Inferior parietal cortex (tissue), 1 donor: ENCODE results near the gene SMURF1.
A peak's percentile ranks its signal among the peaks of the same experiment; 100 is the strongest.

ENCODE experiments used
- DNase-seq: peaks from one replicate; pipeline ENCODE4 v3.0.0-alpha.2; 2016; ENCODE audit errors: extremely low spot score

Gene SMURF1

DNA sequence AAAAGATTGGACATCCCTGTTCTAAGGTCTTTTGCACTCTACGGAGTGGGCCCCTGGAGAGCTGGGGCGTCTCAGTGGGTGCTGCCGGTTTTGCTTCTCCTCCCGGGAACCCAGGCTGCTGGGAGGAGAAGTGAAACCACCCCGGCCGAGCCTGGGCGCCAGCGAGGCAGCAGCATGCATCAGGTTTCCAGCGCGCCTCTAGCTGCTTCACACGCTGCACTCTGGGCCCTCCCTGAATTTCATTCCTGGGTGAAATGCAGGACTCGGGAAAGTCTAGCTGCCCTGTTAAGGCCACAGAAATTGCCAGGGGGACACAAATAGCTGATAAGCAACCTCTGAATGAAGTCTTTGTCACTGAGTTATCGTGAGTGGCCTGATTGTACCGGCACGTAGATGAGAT, 138.1 kb downstream of the SMURF1 start:
- DNase-seq, result no peak

DNA sequence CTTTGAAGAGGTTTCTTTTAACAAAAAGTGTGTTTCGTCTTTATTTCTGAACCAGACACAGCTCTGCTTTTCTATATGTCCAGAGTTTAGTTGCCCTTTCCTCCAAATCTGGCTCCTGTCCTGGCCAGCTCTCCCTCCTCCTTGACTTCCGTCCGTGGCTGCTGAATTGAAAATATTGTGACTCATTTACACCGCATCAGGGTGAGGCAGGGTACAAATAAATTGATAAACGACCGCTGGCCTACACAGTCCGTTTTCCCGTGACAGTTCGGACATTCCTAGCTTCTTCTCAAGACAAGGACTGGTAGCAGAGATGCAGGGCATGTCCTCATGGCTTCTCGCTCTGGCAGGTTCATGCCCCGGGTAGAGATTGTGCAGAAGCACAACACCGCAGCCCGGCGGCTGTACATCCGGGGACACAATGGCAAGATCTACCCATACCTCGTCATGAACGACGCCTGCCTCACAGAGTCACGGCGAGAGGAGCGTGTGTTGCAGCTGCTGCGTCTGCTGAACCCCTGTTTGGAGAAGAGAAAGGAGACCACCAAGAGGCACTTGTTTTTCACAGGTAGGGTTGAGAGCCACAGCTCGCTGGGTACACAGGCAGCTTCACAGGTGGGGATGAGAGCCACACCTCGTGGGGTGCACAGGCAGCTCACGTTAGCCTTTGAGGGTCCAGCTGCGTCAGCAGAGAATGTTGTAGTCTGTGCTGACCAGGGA, 139.0 kb downstream of the SMURF1 start:
- DNase-seq, result no peak

DNA sequence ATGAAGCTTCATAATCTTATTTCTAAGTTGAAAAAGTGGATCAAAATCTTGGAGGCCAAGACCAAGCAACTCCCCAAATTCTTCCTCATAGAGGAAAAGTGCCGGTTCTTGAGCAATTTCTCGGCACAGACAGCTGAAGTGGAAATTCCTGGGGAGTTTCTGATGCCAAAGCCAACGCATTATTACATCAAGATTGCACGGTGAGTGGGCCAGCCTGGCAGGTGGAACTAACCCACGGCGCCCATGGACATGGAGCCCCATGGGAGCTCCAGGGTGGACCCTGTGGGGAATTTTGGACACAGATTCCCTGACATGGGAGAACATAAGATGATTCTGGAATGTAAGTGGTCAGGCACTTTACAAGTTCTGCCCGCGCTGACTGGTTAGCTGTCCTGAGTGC, 139.7 kb downstream of the SMURF1 start:
- no peak for DNase-seq

DNA sequence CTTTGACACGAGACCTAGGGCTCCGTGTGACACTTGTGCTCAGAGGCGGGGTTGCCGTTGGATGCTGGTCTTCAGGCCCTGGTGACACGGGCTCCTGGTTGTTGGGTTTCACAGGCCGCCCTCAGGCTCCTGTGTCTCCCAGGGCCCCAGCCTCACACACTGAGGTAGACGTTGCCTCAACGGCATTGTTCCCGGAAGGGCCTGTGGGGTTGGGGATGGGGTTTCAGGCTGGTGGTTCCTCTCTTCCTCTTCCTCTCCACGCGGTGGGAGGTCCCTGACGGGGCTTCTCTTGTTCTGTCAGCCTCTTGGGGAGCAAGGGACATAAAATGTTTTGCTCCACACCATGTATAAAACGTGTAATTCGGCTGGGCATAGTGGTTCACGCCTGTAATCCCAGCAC, 140.5 kb downstream of the SMURF1 start:
- no peak for DNase-seq

DNA sequence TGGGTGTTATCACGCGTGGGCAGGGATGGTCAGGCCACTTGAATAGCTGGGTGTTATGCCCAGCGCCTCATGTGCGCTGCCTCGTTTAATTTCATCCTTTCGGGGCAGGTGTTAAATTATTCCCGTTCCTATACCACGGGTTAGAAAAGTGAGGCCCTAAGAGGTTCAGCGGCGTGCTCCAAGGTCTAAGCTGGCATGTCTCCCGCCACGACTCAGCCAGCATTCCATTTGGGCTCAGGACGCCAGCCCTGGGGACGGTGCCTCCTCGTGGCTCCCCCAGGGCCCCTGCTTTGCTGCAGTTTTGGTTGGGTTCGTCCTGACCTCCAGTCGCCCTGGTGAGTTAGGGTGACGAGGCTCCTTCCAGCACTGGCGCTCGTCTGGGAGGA, 141.1 kb downstream of the SMURF1 start:
- no peak for DNase-seq

DNA sequence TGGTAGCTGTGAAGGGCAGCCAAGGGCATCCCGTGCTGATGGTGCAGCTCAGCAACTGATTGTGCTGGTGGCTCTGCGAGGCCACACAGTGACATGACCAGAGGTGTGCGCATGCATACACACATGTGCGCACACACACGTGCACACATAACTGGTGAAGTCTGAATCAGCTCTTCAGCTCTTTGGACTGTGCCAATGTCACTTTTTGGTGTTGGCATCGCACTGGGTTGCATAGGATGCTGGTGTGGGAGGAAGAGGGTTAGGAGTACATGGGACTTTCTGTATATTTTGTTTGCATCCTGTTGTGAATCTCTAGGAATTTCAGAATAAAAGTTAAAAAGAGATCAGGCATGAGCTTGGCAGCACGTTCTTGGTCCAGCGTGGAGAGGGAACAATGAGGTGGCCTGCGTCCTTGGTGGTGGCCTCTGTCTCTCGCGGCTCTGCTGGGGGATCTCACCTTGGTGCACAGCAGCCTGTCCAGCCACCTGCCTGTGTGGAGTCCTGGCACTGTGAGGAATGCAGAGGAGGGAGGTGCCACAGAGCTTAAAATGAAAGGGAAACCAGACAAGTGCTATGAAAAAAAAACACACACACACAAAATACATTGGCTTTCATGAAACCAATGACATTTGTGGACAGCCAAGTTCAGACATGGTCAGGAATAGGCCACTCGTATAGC, 141.6 kb downstream of the SMURF1 start:
- no peak for DNase-seq

DNA sequence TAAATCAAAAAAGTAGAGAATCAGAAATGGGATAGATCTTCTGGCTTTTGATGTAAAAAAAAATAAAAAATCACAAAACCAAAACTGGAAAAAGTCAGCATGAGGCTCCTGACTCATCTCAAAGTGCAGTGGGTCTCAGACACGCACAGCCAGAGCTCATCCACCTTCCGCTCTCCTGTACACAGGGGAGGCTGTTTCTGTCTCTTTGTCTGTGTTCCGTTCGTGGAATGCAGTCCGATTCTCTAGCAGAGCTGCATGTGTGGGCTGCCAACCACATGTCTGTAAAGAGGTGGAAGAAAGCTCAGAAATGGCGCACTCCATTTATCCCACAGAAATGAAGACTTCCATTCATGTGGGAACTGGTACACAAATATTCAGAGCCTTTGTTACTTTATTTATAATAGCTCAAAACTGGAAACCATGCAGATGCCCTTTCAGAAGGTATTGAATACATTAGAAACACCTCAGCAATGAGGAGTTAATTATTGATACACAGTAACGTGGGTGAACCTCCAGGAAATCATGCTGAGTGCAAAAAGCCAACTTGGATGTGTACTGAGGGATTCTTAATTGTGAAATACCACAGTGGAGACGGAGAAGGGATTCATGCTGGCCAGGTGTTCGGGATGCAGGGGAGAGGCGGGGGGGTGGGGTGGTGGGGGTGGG, 142.3 kb downstream of the SMURF1 start:
- DNase-seq, result peak; percentile 19

DNA sequence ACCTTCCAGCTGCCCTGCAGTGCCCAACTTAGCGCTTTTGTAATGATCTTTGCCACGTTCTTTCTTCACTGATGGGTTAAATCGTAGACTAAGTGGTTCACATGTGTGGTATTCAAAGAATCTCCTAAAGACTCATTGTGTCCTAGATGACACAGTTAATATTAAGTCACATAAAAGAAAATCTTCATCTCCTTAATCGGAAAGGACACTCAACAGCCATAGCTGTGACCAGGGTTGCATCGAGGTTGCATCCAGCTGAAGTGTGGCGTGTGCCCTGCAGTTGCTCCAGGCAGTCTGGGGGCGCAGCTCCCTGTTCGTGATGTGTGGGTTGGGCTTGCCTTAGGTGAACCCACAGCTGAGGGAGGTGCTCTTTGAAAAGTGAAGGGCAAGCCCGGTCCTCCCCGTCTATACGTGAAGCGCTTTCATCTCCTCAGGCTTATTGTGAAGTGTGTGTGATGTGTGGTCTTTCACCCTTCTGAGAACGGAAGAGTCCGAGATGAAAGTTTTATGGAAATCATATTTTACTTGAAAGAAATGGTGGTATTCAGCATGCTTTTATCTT, 142.9 kb downstream of the SMURF1 start:
- DNase-seq, result no peak

DNA sequence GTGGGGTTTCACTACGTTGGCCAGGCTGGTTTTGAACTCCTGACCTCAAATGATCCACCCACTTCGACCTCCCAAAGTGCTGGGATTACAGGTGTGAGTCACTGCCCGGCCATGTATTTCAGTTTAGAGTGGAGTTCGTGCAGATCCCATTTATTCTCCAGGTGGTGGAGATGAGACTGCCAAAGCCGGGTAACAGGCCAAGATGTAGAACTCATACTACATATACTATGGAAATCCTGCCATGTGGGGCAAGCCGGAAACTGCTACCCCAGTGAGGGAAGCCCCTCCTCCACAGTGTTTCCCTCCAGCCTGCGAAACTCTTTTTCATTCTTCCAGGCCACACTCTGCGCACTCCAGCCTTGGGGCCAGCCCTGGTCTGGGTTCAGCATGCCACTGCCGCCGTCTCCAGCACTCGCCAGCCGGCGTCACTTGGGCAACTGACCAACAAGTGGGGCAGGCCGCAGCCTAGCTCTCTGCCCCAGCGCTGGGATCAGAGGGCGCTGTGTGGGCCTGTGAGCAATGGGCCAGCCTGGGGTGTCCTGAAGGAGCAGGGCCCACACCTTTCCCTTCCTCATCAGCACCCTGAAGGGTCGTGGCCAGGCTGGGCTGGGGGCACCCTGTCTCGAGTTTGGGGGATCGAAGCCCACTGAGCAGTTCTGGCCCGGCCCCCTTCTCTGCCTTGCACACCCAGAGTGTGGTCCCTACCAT, 143.6 kb downstream of the SMURF1 start:
- no peak for DNase-seq

DNA sequence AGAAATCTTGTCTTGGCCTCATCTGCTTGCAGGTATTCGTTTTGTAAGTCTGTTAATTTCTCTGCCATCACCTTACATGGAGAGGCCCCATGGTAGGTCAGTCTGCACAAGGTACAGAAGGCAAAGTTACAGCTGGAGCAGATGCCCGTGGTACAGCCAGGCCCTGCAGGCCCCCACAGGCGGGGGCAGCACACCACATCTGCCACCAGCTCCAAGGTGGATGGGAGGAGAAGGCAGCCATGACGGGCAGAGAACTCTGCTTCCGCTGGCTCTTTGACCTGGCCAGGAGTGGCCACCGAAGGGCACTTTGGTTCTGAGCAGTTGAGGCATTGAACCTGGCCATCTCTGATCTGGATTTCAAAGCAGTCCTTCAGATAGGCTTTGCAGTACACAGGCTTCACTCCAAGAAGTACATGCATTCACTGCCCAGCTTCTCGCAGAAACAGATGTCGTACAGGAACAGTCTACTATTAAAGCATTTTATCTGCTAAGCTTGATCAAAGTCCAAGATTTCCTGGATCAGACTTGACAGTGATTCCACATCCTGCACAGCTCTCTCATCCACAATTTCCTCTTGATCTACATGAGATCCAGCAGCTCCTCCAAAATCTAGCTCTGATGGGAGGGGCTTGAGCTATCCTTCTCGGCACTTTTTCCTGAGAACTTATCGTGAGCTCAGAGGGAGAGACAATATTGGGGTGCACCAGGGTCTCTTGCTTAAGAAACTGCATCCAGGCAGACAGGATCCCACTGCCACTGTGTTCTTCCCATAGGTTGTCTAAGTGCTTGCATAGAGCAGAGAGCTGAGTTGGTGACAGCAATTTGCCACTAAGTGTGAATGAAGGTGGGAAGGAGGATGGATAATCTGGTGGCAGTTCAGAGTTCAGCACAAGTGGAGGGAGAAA, 144.8 kb downstream of the SMURF1 start:
- peak; percentile 52 for DNase-seq

DNA sequence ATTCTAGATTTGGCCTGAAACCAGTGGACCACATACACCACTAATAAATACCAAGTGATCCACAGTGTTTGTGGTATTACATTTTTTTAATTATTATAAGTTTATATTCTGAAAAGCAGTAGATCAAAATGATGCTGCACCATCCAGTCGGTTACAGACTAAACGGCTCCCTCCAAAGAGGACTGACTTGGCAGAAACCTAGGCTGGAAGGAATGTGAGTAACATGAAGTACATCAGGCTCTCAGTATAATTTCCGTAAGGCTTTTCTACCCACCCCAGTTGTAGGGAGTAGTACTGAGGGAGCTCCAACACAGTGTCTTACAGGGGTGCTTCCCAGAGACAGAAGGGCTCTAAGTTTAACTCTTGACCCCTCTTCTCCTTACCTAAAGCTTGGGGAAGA, 146.1 kb downstream of the SMURF1 start:
- no peak for DNase-seq

DNA sequence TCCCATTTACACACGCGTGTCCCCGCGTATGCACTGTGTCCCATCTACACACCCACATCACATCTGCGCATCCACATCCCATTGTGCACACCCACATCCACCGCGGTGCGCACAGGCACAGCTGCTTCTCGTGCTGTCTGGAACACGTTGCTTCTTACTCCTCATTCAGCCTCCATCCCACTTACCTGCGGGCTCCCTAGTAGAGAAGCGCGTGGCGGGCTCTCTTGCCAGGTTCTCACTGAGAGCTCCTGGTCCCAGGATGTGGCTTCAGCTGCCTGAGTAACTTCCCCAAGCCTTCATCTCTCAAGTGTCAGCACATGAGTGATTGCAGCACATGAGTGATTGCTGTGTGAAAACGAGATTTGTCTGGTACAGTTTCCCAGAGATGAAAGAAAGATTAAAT, 147.8 kb downstream of the SMURF1 start:
- DNase-seq, result no peak

DNA sequence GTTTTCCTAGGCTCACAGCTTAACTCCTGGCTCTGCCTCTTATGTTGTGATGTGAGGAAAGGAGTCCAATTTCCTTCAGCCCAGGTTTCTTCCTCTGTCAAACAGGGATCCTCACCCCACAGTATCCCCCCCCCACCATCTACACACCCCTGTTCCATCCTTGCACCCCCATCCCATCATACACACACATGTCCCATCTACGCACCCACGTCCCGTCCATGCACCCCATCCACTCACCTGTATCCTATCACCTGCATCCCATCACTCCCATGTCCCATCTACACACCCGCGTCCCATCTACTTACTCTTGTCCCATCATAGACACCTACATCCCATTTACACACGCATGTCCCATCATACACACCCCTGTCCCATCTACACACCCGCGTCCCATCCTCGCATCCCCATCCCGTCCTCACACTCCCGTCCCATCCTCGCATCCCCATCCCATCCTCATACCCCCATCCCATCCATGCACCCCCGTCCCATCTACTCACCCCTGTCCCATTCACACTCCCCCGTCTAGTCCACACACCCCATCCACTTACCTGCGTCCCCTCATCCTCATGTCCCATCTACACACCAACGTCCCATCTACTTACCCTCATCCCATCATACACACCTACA, 148.3 kb downstream of the SMURF1 start:
- DNase-seq, result no peak

DNA sequence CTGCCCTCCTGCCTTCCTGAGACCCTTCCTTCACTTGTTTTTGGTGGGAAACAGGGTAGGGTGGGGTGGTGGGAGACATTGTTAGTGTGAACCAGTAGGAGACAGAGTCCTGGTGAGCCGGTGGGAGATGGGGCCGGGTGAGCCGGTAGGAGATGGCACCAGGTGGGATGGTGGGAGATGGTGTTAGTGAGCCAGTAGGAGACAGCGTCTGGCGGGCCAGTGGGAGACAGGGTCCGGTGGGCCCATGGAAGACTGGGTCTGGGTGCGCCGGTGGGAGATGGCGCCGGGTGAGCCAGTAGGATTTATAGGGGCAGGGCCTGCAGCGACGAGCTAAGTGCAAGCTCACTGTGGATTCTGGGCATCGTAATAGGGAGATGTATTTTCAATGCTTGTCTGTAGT, 148.8 kb downstream of the SMURF1 start:
- no peak for DNase-seq

DNA sequence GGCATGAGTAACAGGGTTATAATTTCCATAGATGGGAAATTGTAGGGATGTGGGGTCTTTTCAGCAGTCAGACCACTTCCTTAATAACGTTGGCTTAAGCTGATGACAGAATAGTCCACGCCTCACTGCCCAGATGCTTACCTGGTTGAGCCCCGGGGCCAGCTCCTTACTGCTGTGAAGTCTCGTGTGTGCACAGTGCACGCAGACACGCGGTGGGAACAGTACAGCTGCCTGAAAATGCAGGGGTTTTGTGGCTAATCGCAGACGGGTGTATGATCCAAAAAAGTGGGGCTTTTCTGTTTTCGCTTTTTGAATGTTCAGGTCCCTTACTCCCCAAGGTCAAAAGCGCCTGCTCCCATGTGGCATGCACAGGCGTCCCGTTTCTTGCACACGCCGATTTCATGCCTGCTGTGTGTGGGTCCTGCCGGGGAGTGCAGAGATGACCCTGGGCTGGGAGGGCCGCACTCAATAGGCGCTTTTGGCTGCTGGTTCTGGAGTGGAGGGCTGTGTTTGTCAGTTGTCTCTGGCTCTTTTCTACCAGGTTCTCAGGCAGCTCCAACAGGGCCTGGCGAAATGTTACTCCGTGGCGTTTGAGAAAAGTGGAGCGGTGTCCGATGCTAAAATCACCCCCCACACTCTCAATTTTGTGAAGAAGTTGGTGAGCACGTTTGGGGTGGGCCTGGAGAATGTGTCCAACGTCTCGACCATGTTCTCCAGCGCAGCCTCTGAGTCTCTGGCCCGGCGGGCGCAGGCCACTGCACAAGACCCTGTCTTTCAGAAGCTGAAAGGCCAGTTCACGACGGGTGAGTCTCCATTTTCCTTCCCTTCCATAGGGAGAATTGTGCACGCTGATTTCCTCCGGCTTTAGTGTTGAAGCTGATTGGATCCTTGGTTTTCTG, 149.6 kb downstream of the SMURF1 start:
- no peak for DNase-seq

DNA sequence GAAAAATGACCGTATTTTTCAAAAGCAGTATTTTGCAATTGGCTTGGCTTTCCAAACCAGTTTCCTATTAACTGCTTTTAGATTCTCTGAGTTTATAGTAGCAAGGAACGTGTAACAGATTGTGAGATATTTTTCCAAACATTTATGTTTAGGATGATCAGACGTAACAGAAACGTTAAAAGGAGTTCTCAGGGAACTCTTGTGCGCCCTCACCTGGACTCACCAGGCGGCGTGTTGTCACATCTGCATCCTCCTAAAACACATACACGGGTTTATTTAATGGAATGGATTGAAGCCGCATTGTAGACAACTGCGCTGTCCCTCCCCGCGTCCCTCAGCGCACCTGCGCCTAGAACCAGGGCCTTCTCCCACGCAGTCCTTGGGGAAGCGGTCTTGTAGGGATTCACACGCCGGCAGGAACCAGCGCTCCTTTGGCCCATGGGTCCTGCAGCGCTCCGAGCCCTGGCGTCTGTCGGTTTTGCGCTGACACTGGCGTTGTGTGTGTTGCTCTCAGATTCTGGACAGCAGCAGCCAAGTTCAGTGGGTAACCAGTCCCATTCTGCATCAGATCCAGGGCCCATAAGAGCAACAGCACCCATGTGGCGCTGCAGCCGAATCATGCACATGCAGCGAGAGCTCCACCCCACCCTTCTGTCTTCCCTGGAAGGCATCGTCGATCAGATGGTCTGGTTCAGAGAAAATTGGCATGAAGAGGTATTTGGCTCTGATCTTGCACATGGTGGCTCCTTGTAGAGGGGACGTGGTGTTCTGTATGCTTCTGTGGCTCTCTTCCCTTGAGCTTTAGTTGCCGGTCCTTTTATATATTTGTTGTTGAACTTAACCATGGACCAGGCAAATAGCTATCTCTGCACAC, 150.6 kb downstream of the SMURF1 start:
- no peak for DNase-seq

DNA sequence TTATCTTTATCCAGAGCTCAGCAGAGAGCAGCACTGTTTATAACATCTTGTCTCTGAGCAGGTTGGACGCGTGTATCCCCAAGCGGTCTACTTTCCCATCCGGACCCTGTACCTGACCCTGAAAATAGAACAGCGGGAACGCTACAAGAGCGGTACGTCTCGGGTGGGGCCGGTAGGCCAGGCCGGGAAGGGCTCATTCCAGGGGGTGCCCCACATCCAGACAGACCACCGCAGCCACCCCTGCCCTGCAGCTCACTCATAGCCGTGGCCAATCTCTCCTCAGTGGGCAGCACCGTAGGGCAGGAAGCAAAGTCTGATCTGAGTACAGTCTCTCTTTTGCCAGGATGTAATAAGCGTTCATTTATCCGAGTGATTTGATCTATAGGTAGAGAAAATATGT, 151.8 kb downstream of the SMURF1 start:
- DNase-seq, result no peak

DNA sequence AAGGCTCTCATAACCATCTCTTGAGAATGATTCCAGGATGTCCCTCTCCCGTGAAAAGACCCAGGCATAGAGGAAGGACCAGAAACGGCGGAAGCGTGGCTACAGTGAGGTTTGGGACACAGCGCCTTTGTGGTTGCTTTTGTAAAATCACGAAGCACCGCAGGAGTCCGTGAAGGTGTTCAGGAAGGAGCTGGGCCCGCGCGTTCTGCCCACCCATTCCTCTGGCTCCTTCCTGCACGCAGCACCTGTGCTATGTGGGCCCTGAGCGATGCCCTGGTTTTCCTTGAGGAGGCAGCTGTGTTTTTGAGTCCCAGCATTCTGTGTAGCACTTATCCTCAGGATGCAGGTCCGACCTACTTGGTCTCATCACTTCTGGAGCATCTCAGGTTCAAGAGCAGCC, 152.8 kb downstream of the SMURF1 start:
- DNase-seq, result no peak

DNA sequence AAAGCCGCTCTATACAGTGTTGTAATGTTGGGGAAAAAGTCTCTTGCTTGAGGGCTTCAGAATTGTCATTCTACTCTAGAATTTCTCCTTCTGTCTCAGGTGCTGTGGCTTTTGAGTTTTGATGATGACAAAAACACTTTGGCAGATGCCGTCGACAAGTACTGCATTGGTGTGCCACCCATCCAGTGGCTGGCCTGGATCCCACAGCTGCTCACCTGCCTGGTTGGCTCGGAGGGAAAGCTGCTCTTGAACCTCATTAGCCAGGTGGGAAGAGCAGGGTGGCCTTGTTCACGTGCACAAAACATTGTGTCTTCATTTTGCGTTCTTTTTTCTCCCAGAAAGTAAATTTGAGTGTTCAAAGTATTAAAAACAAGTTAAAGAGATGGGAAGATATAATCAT, 153.6 kb downstream of the SMURF1 start:
- DNase-seq, result no peak
